GM23338 (cell line): ENCODE data around the gene FHIT.

ENCODE experiments used
- CREB1 ChIP-seq: fragments of 250-450 bp; sonication (Bioruptor Pico); IDR thresholded peaks from 2 replicates; pipeline ENCODE4 v1.5.0; 2020; ENCODE audit warnings: low read depth, mild to moderate bottlenecking, moderate library complexity
- EZH2 ChIP-seq: fragments of 200-600 bp; sonication (generic); IDR thresholded peaks from one replicate; pipeline ENCODE4 v1.8.0; 2017; ENCODE audit warnings: antibody characterized with exemption, mild to moderate bottlenecking, low read depth; ENCODE audit not compliant: unreplicated experiment
- EZH2phosphoT487 ChIP-seq: fragments of 200-600 bp; sonication (generic); IDR thresholded peaks from one replicate; pipeline ENCODE4 v1.8.1; 2018; ENCODE audit warnings: antibody characterized with exemption; ENCODE audit not compliant: unreplicated experiment
- JUNB ChIP-seq: IDR thresholded peaks from one replicate; pipeline ENCODE4 v1.6.1; 2016; ENCODE audit warnings: antibody characterized with exemption; ENCODE audit not compliant: unreplicated experiment
- POLR2AphosphoS5 ChIP-seq: IDR thresholded peaks from 2 replicates; pipeline ENCODE4 v1.6.1; 2016; ENCODE audit warnings: antibody characterized with exemption, low read depth
- REST ChIP-seq: IDR thresholded peaks from one replicate; pipeline ENCODE4 v1.6.1; 2018; ENCODE audit warnings: antibody characterized with exemption; ENCODE audit not compliant: unreplicated experiment
- STAT1 ChIP-seq: IDR thresholded peaks from one replicate; pipeline ENCODE4 v1.6.1; 2016; ENCODE audit warnings: antibody characterized with exemption; ENCODE audit not compliant: unreplicated experiment
- ZNF462 ChIP-seq: fragments of 250-450 bp; sonication (Bioruptor Pico); IDR thresholded peaks from 2 replicates; pipeline ENCODE4 v1.5.0; 2020; ENCODE audit warnings: mild to moderate bottlenecking, moderate library complexity
- TF ChIP-seq, protein P1 (sequence below), 2 experiments: fragments of 200-600 bp in 1 of 2; sonication (generic) in 1 of 2; conservative IDR thresholded peaks; 2 replicates each; pipeline versions ENCODE4 v1.5.1 to v1.6.1; 2016 to 2017; ENCODE audit warnings: antibody characterized with exemption in 2 of 2, low read depth in 2 of 2, mild to moderate bottlenecking in 2 of 2, moderate library complexity in 1 of 2

GRCh38 chr3:60167186-60167585 is 1084.1 kb downstream of the FHIT start:
- TF ChIP-seq, protein P1, sequence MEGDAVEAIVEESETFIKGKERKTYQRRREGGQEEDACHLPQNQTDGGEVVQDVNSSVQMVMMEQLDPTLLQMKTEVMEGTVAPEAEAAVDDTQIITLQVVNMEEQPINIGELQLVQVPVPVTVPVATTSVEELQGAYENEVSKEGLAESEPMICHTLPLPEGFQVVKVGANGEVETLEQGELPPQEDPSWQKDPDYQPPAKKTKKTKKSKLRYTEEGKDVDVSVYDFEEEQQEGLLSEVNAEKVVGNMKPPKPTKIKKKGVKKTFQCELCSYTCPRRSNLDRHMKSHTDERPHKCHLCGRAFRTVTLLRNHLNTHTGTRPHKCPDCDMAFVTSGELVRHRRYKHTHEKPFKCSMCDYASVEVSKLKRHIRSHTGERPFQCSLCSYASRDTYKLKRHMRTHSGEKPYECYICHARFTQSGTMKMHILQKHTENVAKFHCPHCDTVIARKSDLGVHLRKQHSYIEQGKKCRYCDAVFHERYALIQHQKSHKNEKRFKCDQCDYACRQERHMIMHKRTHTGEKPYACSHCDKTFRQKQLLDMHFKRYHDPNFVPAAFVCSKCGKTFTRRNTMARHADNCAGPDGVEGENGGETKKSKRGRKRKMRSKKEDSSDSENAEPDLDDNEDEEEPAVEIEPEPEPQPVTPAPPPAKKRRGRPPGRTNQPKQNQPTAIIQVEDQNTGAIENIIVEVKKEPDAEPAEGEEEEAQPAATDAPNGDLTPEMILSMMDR (conservative IDR thresholded peaks at IDR 0.05; ENCODE audit: low read depth in 2 of 2): no peak
- TF ChIP-seq REST (no peak), POLR2AphosphoS5 (no peak), STAT1 (no peak), JUNB (no peak), ZNF462 (CRISPR knock-in tag) (no peak), EZH2phosphoT487 (no peak), EZH2 (no peak), CREB1 (CRISPR knock-in tag) (no peak)
